Smooth muscle cell (in vitro differentiated cells): ENCODE data around the gene SRPRA. TPM values are rescaled to one million over a fixed set of nuclear protein-coding genes. Genes with fewer than 3 reads are reported as not detected.

Source experiments
- DNase-seq: peaks from one replicate; lab custom pipeline; 2025; ENCODE audit not compliant: unreplicated experiment; lab: John Stamatoyannopoulos, UW
- H2AFZ ChIP-seq: fragments of 200-600 bp; sonication (generic); 2 replicates; pipeline ENCODE4 v1.6.0; 2016; ENCODE audit warnings: antibody characterized with exemption, low read depth, mild to moderate bottlenecking
- H3F3A ChIP-seq: fragments of 200-600 bp; sonication (generic); 2 replicates; pipeline ENCODE4 v1.6.0; 2017; ENCODE audit warnings: antibody characterized with exemption, low read depth
- H3K27ac ChIP-seq: fragments of 200-600 bp; sonication (generic); 2 replicates; pipeline ENCODE4 v1.5.1; 2016; ENCODE audit warnings: low read depth, mild to moderate bottlenecking
- H3K27me3 ChIP-seq: fragments of 200-600 bp; sonication (generic); 2 replicates; pipeline ENCODE4 v1.6.1; 2016; ENCODE audit warnings: low read depth, mild to moderate bottlenecking
- H3K36me3 ChIP-seq: fragments of 200-600 bp; sonication (generic); 2 replicates; pipeline ENCODE4 v1.5.1; 2016; ENCODE audit warnings: low read depth
- H3K4me1 ChIP-seq: fragments of 200-600 bp; sonication (generic); 2 replicates; pipeline ENCODE4 v1.5.1; 2016; ENCODE audit warnings: low read depth
- H3K4me2 ChIP-seq: fragments of 200-600 bp; sonication (generic); 2 replicates; pipeline ENCODE4 v1.6.0; 2016; ENCODE audit warnings: mild to moderate bottlenecking
- H3K4me3 ChIP-seq: fragments of 200-600 bp; sonication (generic); 2 replicates; pipeline ENCODE4 v1.5.1; 2016; ENCODE audit warnings: mild to moderate bottlenecking
- H3K79me2 ChIP-seq: fragments of 200-600 bp; sonication (generic); 2 replicates; pipeline ENCODE4 v1.6.0; 2016; ENCODE audit warnings: low read depth, mild to moderate bottlenecking
- H3K9ac ChIP-seq: fragments of 200-600 bp; sonication (generic); 2 replicates; pipeline ENCODE4 v1.6.0; 2016; ENCODE audit warnings: low read depth
- H3K9me3 ChIP-seq: fragments of 200-600 bp; sonication (generic); replicated peaks from 2 replicates; pipeline ENCODE4 v1.5.1; 2016; ENCODE audit warnings: low read depth
- H4K20me1 ChIP-seq: fragments of 200-600 bp; sonication (generic); 2 replicates; pipeline ENCODE4 v1.6.0; 2016; ENCODE audit warnings: low read depth
- WGBS: methylation state at CpG from one replicate; pipeline ENCODE4 v1.1.7; 2016; ENCODE audit warnings: low lambda C conversion rate; 5-methylcytosine and 5-hydroxymethylcytosine counted together
- polyA plus RNA-seq: library from polyadenylated mRNA; unstranded; fragments of >200 nt; fragmentation: Nextera tagmentation; extraction: Ambion mirVana; gene quantifications from 2 replicates; pipeline ENCODE4 v1.2.1, GENCODE V29; 2016
- total RNA-seq: library from RNA; depleted of rRNA; stranded (reverse); fragments of >200 nt; gene quantifications from 2 replicates; pipeline ENCODE4 v1.2.3, GENCODE V29; 2014
- TF ChIP-seq, protein P1 (sequence below): fragments of 200-600 bp; sonication (generic); IDR thresholded peaks from 2 replicates; pipeline ENCODE4 v1.5.1; 2017; ENCODE audit warnings: borderline replicate concordance, mild to moderate bottlenecking, antibody characterized with exemption; ENCODE audit not compliant: insufficient read depth, poor library complexity, severe bottlenecking

The SRPRA gene
- total and polyA plus RNA-seq, 2 experiments from 2014 or later, result 106 to 115 TPM

DNA sequence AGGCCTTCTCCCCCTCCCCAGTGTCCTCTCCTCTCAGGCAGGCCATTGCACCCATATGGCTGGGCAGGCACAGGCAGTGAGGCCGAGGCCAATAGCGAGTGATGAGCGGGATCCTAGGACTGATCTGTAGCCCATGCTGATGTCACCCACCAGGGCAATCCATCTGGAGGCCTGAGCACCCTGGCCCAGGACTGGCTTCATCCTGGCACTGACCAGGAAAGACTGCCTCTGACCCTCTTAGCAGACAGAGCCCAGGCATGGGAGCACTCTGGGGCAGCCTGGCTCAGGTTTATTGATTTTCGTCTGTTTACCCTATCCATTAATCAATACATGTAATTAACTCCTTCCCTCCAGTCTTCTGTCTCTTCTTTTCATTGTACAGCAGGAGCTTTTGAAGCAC, 9.1 kb upstream of the SRPRA start:
- no peak overlapping the region for H2AFZ ChIP-seq
- H3K27ac ChIP-seq, result no peak overlapping the region
- WGBS, result 100% methylated on average over 4 of the region's 4 CpGs
- H3K27me3 ChIP-seq, result no peaks in the 10 kb centered on the region
- H3K9me3 ChIP-seq, result no peaks in the 10 kb centered on the region
- peaks cover 5% of the 10 kb centered on the region for H3K4me1 ChIP-seq
- no peak overlapping the region for H3K4me3 ChIP-seq
- H3F3A ChIP-seq, result no peaks in the 10 kb centered on the region
- H3K79me2 ChIP-seq, result no peaks in the 10 kb centered on the region
- TF ChIP-seq, protein P1, sequence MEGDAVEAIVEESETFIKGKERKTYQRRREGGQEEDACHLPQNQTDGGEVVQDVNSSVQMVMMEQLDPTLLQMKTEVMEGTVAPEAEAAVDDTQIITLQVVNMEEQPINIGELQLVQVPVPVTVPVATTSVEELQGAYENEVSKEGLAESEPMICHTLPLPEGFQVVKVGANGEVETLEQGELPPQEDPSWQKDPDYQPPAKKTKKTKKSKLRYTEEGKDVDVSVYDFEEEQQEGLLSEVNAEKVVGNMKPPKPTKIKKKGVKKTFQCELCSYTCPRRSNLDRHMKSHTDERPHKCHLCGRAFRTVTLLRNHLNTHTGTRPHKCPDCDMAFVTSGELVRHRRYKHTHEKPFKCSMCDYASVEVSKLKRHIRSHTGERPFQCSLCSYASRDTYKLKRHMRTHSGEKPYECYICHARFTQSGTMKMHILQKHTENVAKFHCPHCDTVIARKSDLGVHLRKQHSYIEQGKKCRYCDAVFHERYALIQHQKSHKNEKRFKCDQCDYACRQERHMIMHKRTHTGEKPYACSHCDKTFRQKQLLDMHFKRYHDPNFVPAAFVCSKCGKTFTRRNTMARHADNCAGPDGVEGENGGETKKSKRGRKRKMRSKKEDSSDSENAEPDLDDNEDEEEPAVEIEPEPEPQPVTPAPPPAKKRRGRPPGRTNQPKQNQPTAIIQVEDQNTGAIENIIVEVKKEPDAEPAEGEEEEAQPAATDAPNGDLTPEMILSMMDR, result no peak
- H3K4me2 ChIP-seq, result no peak overlapping the region
- H3K9ac ChIP-seq, result no peak overlapping the region
- no peaks in the 10 kb centered on the region for H3K36me3 ChIP-seq
- DNase-seq, result no peak
- no peaks in the 10 kb centered on the region for H4K20me1 ChIP-seq

DNA sequence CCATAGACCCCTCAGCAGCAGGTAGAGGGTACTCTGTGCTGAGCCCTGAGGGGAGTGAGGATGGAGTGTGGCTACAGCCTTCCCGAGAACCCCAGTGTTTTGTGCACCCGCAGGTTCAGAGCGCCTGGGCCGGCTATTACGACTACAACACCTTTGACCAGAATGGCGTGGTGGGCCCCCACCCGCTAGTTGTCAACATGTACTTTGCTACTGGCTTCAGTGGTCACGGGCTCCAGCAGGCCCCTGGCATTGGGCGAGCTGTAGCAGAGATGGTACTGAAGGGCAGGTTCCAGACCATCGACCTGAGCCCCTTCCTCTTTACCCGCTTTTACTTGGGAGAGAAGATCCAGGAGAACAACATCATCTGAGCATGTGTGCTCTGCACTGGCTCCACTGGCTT, 8.6 kb upstream of the SRPRA start:
- Histone ChIP-seq H4K20me1 (no peaks in the 10 kb centered on the region), H3K4me1 (peaks cover 5% of the 10 kb centered on the region), H3K4me2 (no peak overlapping the region), H3K4me3 (no peak overlapping the region), H3K27me3 (no peaks in the 10 kb centered on the region), H3K36me3 (no peaks in the 10 kb centered on the region), H3K27ac (no peak overlapping the region), H2AFZ (no peak overlapping the region), H3K79me2 (no peaks in the 10 kb centered on the region), H3K9ac (no peak overlapping the region), H3F3A (no peaks in the 10 kb centered on the region), H3K9me3 (no peaks in the 10 kb centered on the region)
- 97% methylated on average over 11 of the region's 11 CpGs for WGBS
- TF ChIP-seq, protein P1, result no peak
- DNase-seq, result no peak

DNA sequence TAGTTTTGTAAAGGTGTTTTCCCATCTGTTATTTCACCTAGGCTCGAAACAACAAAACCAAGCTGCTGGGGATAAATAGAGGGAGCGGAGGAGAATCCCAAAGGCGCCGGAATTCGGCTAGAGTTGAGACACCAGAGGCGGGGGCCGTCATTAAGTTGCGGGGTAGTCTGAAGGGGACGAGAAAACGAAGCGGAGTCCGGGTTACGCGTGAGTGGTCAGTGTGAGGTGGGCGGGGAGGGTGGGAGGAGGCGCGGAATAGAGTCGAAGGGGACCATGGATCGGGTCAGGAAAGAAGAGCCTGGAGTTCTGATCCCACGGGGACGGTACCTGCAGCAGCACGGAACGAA, 361 bp downstream of the SRPRA start:
- H3K79me2 ChIP-seq, result peaks cover 37% of the 10 kb centered on the region
- under 1% methylated on average over 21 of the region's 23 CpGs for WGBS

DNA sequence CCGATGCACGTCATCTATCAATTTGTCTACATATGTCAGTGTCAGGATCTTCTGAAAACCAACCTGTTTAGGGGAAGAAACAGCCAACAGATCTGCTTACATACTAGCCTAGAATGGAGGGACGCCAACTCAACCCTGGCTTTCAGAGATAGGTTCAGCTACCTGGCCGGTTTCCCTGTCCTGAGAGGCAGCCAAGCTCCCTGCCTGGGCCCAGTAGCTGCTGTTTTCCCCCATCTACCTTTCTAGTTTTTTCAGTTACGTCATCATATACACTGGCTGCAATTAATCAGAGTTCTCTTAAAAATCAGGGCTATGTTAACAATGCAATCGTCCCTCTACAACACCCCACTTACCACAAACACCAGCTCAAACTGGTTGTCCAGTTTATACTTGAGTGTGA, 1.0 kb downstream of the SRPRA start:
- peaks cover 37% of the 10 kb centered on the region for H3K79me2 ChIP-seq
- WGBS, result 86% methylated on average over 6 of the region's 6 CpGs
- peak overlapping the region; percentile 93 for H3K9ac ChIP-seq
- peak overlapping the region; percentile 88 for H3K27ac ChIP-seq
- peak overlapping the region; percentile 86 for H3K4me2 ChIP-seq
- no peaks in the 10 kb centered on the region for H3K9me3 ChIP-seq
- peaks cover 12% of the 10 kb centered on the region for H3K36me3 ChIP-seq
- peak overlapping the region; percentile 83 for H3K4me3 ChIP-seq
- peaks cover 14% of the 10 kb centered on the region for H3K4me1 ChIP-seq
- H2AFZ ChIP-seq, result no peak overlapping the region
- peaks cover 4% of the 10 kb centered on the region for H3F3A ChIP-seq
- no peak for DNase-seq
- TF ChIP-seq, protein P1, result no peak
- no peaks in the 10 kb centered on the region for H3K27me3 ChIP-seq
- peaks cover 3% of the 10 kb centered on the region for H4K20me1 ChIP-seq

More for the DNA sequence above, 361 bp downstream of the SRPRA start:
- H2AFZ ChIP-seq, result no peak overlapping the region
- H3K27me3 ChIP-seq, result no peaks in the 10 kb centered on the region
- H3F3A ChIP-seq, result no peaks in the 10 kb centered on the region
- peak overlapping the region; percentile 86 for H3K4me2 ChIP-seq
- H3K27ac ChIP-seq, result peak overlapping the region; percentile 88
- H3K9me3 ChIP-seq, result no peaks in the 10 kb centered on the region
- TF ChIP-seq, protein P1, result no peak
- H4K20me1 ChIP-seq, result peaks cover 3% of the 10 kb centered on the region
- H3K4me3 ChIP-seq, result peak overlapping the region; percentile 83
- H3K36me3 ChIP-seq, result peaks cover 7% of the 10 kb centered on the region
- DNase-seq, result no peak
- peaks cover 14% of the 10 kb centered on the region for H3K4me1 ChIP-seq
- peak overlapping the region; percentile 93 for H3K9ac ChIP-seq
